HepG2 (cell line): ENCODE data around the gene MAMSTR. TPM values are rescaled to one million over a fixed set of nuclear protein-coding genes. Genes with fewer than 3 reads are reported as not detected.

Experiments used
- CBFB ChIP-seq: sonication (generic); formaldehyde crosslinking; IDR thresholded peaks from 2 replicates; pipeline ENCODE4 v1.4.0; 2020; ENCODE audit warnings: missing genetic modification reagents
- CENPX ChIP-seq: sonication (generic); formaldehyde crosslinking; IDR thresholded peaks from 2 replicates; pipeline ENCODE4 v1.9.0; 2021; ENCODE audit warnings: mild to moderate bottlenecking, missing genetic modification reagents, moderate library complexity
- ELF4 ChIP-seq: sonication (generic); formaldehyde crosslinking; IDR thresholded peaks from 2 replicates; pipeline ENCODE4 v1.5.0; 2020; ENCODE audit warnings: missing genetic modification reagents, mild to moderate bottlenecking, moderate library complexity, borderline replicate concordance
- HES4 ChIP-seq: sonication (generic); formaldehyde crosslinking; IDR thresholded peaks from 2 replicates; pipeline ENCODE4 v1.9.0; 2021; ENCODE audit warnings: mild to moderate bottlenecking, missing genetic modification reagents, borderline replicate concordance
- LBX2 ChIP-seq: sonication (generic); formaldehyde crosslinking; IDR thresholded peaks from 2 replicates; pipeline ENCODE4 v1.5.0; 2020; ENCODE audit warnings: missing genetic modification reagents, mild to moderate bottlenecking, borderline replicate concordance
- NAIF1 ChIP-seq: sonication (generic); formaldehyde crosslinking; IDR thresholded peaks from 2 replicates; pipeline ENCODE4 v1.5.0; 2020; ENCODE audit warnings: mild to moderate bottlenecking, missing genetic modification reagents, borderline replicate concordance
- NR1H2 ChIP-seq: sonication (generic); formaldehyde crosslinking; IDR thresholded peaks from 2 replicates; pipeline ENCODE4 v1.8.1; 2022; ENCODE audit warnings: low read depth, missing genetic modification reagents, borderline replicate concordance
- SNRNP70 ChIP-seq: fragments of 200-400 bp; formaldehyde crosslinking; IDR thresholded peaks from 2 replicates; pipeline ENCODE4 v1.6.1; 2017; ENCODE audit warnings: mild to moderate bottlenecking, low read depth, low read length, moderate library complexity
- TBP ChIP-seq: sonication (generic); formaldehyde crosslinking; IDR thresholded peaks from 2 replicates; pipeline ENCODE4 v1.5.0; 2020; ENCODE audit warnings: missing genetic modification reagents
- THAP8 ChIP-seq: sonication (generic); formaldehyde crosslinking; IDR thresholded peaks from 2 replicates; pipeline ENCODE4 v1.5.1; 2020; ENCODE audit warnings: missing genetic modification reagents, mild to moderate bottlenecking, borderline replicate concordance
- ZBTB7A ChIP-seq: sonication (generic); formaldehyde crosslinking; IDR thresholded peaks from 2 replicates; pipeline ENCODE4 v1.8.0; 2022; ENCODE audit warnings: mild to moderate bottlenecking, missing genetic modification reagents
- ZNF17 ChIP-seq: sonication (generic); formaldehyde crosslinking; IDR thresholded peaks from 2 replicates; pipeline ENCODE4 v1.5.0; 2020; ENCODE audit warnings: mild to moderate bottlenecking, missing genetic modification reagents
- ZNF446 ChIP-seq: sonication (generic); formaldehyde crosslinking; IDR thresholded peaks from 2 replicates; pipeline ENCODE4 v1.5.0; 2020; ENCODE audit warnings: mild to moderate bottlenecking, missing genetic modification reagents
- ZNF557 ChIP-seq: sonication (generic); formaldehyde crosslinking; IDR thresholded peaks from 2 replicates; pipeline ENCODE4 v1.4.0; 2020; ENCODE audit warnings: missing genetic modification reagents
- ZNF558 ChIP-seq: sonication (generic); formaldehyde crosslinking; IDR thresholded peaks from 2 replicates; pipeline ENCODE4 v1.9.0; 2022; ENCODE audit warnings: mild to moderate bottlenecking, missing genetic modification reagents, borderline replicate concordance
- ZNF839 ChIP-seq: sonication (generic); formaldehyde crosslinking; IDR thresholded peaks from 2 replicates; pipeline ENCODE4 v1.4.0; 2020; ENCODE audit warnings: missing genetic modification reagents, mild to moderate bottlenecking, borderline replicate concordance
- ZSCAN30 ChIP-seq: sonication (generic); formaldehyde crosslinking; IDR thresholded peaks from 2 replicates; pipeline ENCODE4 v1.5.0; 2020; ENCODE audit warnings: mild to moderate bottlenecking, missing genetic modification reagents
- ZSCAN9 ChIP-seq: IDR thresholded peaks from 2 replicates; pipeline ENCODE4 v1.6.1; 2016; ENCODE audit warnings: borderline replicate concordance
- polyA plus RNA-seq, 8 experiments: library from polyadenylated mRNA; depleted of rRNA in 3 of 8; stranded (reverse) in 7 of 8; unstranded in 1 of 8; fragments of >200 nt; fragmentation: Illumina TruSeq in 4 of 8; extraction: Trizol in 4 of 8; gene quantifications; 2 replicates each; pipeline versions ENCODE4 v1.2.1 to v1.2.3, GENCODE V29; 2011 to 2016; ENCODE audit warnings: low read depth in 4 of 8, missing spikeins in 1 of 8, mixed read lengths in 1 of 8; ENCODE audit not compliant: insufficient read depth in 1 of 8
- total RNA-seq, 5 experiments: library from RNA; depleted of rRNA; stranded (reverse); fragments of >200 nt; fragmentation: Illumina TruSeq; extraction: Trizol; gene quantifications; 2 replicates each; pipeline ENCODE4 v1.2.3, GENCODE V29; 2016; ENCODE audit warnings: low read depth in 1 of 5
- TF ChIP-seq, protein P1 (sequence below): sonication (generic); formaldehyde crosslinking; IDR thresholded peaks from 2 replicates; pipeline ENCODE4 v1.8.0; 2022; ENCODE audit warnings: mild to moderate bottlenecking, missing genetic modification reagents; ENCODE audit not compliant: insufficient replicate concordance
- TF ChIP-seq, protein P2 (sequence below): sonication (generic); formaldehyde crosslinking; IDR thresholded peaks from 2 replicates; pipeline ENCODE4 v1.5.0; 2020; ENCODE audit warnings: missing genetic modification reagents, mild to moderate bottlenecking, borderline replicate concordance
- TF ChIP-seq, protein P3 (sequence below): sonication (generic); formaldehyde crosslinking; conservative IDR thresholded peaks from 2 replicates; pipeline ENCODE4 v1.5.0; 2020; ENCODE audit warnings: missing genetic modification reagents
- TF ChIP-seq, protein P4 (sequence below): sonication (generic); formaldehyde crosslinking; IDR thresholded peaks from 2 replicates; pipeline ENCODE4 v1.5.0; 2020; ENCODE audit warnings: missing genetic modification reagents

Gene MAMSTR
- total and polyA plus RNA-seq, 2 of the 13 experiments (the other 11 are each of a cell fraction or from before 2014, with no cell fraction given), result 2.2 to 2.4 TPM

- TF ChIP-seq SNRNP70 (no peak), LBX2 (CRISPR knock-in tag) (0 out of 2 replicates have a peak, but pooled peaks have one; percentile 43), ZNF839 (CRISPR knock-in tag) (no peak), ZSCAN30 (CRISPR knock-in tag) (no peak), ZNF558 (CRISPR knock-in tag) (no peak), ZNF557 (CRISPR knock-in tag) (no peak), ZSCAN9 (CRISPR knock-in tag) (no peak), CBFB (CRISPR knock-in tag) (0 out of 2 replicates have a peak, but pooled peaks have one; percentile 54), TBP (CRISPR knock-in tag) (no peak), ZNF446 (CRISPR knock-in tag) (no peak), ELF4 (CRISPR knock-in tag) (no peak), CENPX (no peak), NR1H2 (CRISPR knock-in tag) (no peak), HES4 (CRISPR knock-in tag) (0 out of 2 replicates have a peak, but pooled peaks have one; percentile 38), ZNF17 (CRISPR knock-in tag) (no peak), THAP8 (CRISPR knock-in tag) (no peak), NAIF1 (no peak), ZBTB7A (no peak)
- TF ChIP-seq, protein P1, sequence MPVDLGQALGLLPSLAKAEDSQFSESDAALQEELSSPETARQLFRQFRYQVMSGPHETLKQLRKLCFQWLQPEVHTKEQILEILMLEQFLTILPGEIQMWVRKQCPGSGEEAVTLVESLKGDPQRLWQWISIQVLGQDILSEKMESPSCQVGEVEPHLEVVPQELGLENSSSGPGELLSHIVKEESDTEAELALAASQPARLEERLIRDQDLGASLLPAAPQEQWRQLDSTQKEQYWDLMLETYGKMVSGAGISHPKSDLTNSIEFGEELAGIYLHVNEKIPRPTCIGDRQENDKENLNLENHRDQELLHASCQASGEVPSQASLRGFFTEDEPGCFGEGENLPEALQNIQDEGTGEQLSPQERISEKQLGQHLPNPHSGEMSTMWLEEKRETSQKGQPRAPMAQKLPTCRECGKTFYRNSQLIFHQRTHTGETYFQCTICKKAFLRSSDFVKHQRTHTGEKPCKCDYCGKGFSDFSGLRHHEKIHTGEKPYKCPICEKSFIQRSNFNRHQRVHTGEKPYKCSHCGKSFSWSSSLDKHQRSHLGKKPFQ (CRISPR knock-in tag), result no peak
- TF ChIP-seq, protein P2, sequence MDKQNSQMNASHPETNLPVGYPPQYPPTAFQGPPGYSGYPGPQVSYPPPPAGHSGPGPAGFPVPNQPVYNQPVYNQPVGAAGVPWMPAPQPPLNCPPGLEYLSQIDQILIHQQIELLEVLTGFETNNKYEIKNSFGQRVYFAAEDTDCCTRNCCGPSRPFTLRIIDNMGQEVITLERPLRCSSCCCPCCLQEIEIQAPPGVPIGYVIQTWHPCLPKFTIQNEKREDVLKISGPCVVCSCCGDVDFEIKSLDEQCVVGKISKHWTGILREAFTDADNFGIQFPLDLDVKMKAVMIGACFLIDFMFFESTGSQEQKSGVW (CRISPR knock-in tag), result no peak
- TF ChIP-seq, protein P3, sequence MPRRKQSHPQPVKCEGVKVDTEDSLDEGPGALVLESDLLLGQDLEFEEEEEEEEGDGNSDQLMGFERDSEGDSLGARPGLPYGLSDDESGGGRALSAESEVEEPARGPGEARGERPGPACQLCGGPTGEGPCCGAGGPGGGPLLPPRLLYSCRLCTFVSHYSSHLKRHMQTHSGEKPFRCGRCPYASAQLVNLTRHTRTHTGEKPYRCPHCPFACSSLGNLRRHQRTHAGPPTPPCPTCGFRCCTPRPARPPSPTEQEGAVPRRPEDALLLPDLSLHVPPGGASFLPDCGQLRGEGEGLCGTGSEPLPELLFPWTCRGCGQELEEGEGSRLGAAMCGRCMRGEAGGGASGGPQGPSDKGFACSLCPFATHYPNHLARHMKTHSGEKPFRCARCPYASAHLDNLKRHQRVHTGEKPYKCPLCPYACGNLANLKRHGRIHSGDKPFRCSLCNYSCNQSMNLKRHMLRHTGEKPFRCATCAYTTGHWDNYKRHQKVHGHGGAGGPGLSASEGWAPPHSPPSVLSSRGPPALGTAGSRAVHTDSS (CRISPR knock-in tag), result no peak
- TF ChIP-seq, protein P4, sequence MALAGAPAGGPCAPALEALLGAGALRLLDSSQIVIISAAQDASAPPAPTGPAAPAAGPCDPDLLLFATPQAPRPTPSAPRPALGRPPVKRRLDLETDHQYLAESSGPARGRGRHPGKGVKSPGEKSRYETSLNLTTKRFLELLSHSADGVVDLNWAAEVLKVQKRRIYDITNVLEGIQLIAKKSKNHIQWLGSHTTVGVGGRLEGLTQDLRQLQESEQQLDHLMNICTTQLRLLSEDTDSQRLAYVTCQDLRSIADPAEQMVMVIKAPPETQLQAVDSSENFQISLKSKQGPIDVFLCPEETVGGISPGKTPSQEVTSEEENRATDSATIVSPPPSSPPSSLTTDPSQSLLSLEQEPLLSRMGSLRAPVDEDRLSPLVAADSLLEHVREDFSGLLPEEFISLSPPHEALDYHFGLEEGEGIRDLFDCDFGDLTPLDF (CRISPR knock-in tag), result no peak
These were observed 5.4 kb downstream of the MAMSTR start (continued) for GRCh38 chr19:48713864-48714755.
